ENCODE results near the gene CSNK2A3. TPM values are rescaled to one million over a fixed set of nuclear protein-coding genes. Genes with fewer than 3 reads are reported as not detected.

The CSNK2A3 gene
- total and polyA plus RNA-seq, 2 of the 13 experiments (the other 11 are each of a cell fraction or from before 2014, with no cell fraction given): 1.7 to 3.5 TPM

GRCh38 chr11:11349106-11349825, 3.8 kb downstream of the CSNK2A3 start:
- CTCF ChIA-PET (ENCODE audit: low intra/inter-chr PET ratio, low total read pairs): no interaction called here
- TF ChIP-seq RBM39 (IDR thresholded peaks at IDR 0.05; ENCODE audit: low read depth, low read length, poor library complexity, severe bottlenecking) (no peak), CHCHD3 (CRISPR knock-in tag; IDR thresholded peaks at IDR 0.05) (no peak), ZNF761 (CRISPR knock-in tag; conservative IDR thresholded peaks at IDR 0.05) (no peak), NONO (IDR thresholded peaks at IDR 0.05) (no peak), NONO (CRISPR knock-in tag; conservative IDR thresholded peaks at IDR 0.05) (no peak), ZBTB37 (CRISPR knock-in tag; IDR thresholded peaks at IDR 0.05) (no peak), CCAR2 (optimal IDR thresholded peaks at IDR 0.05; ENCODE audit: low read depth, low read length) (no peak), HNRNPUL1 (IDR thresholded peaks at IDR 0.05; ENCODE audit: low read depth, low read length) (no peak), TP53 (CRISPR knock-in tag; conservative IDR thresholded peaks at IDR 0.05) (no peak), DMAP1 (CRISPR knock-in tag; IDR thresholded peaks at IDR 0.05) (no peak), ZNF558 (CRISPR knock-in tag; IDR thresholded peaks at IDR 0.05; ENCODE audit: borderline replicate concordance) (no peak), MAF1 (CRISPR knock-in tag; IDR thresholded peaks at IDR 0.05; ENCODE audit: borderline replicate concordance) (no peak), SRSF4 (IDR thresholded peaks at IDR 0.05; ENCODE audit: low read depth, low read length, poor library complexity, severe bottlenecking) (no peak), ZNF33B (CRISPR knock-in tag; IDR thresholded peaks at IDR 0.05) (no peak), ZSCAN5A (CRISPR knock-in tag; IDR thresholded peaks at IDR 0.05; ENCODE audit: borderline replicate concordance) (no peak), ZNF205 (CRISPR knock-in tag; IDR thresholded peaks at IDR 0.05) (no peak), JUND (CRISPR knock-in tag; IDR thresholded peaks at IDR 0.05) (no peak)
- TF ChIP-seq, protein P1, sequence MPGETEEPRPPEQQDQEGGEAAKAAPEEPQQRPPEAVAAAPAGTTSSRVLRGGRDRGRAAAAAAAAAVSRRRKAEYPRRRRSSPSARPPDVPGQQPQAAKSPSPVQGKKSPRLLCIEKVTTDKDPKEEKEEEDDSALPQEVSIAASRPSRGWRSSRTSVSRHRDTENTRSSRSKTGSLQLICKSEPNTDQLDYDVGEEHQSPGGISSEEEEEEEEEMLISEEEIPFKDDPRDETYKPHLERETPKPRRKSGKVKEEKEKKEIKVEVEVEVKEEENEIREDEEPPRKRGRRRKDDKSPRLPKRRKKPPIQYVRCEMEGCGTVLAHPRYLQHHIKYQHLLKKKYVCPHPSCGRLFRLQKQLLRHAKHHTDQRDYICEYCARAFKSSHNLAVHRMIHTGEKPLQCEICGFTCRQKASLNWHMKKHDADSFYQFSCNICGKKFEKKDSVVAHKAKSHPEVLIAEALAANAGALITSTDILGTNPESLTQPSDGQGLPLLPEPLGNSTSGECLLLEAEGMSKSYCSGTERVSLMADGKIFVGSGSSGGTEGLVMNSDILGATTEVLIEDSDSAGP (CRISPR knock-in tag; IDR thresholded peaks at IDR 0.05; ENCODE audit: borderline replicate concordance): no peak
- no peak overlapping the region for H3K9ac ChIP-seq (ENCODE audit: insufficient read depth, low read depth, low read length)
- no peak for FAIRE-seq
- no peaks in the 10 kb centered on the region for H3K79me2 ChIP-seq (ENCODE audit: insufficient read depth, low read length)
- H3K36me3 ChIP-seq (replicated peaks in 1 of 2; ENCODE audit: control insufficient read depth in 1 of 2, insufficient read depth in 2 of 2, low read length in 2 of 2): no peaks in the 10 kb centered on the region
- 48% methylated on average over 12 of the region's 12 CpGs for WGBS (ENCODE audit: low lambda C conversion rate)
- ATAC-seq: no peak
- POLR2A ChIA-PET: no interaction called here
- no peaks in the 10 kb centered on the region for H3K9me3 ChIP-seq (ENCODE audit: low read length)
- no peak overlapping the region for H3K27ac ChIP-seq (ENCODE audit: extremely low read length, insufficient read depth, low read length)
- in situ Hi-C loops (cut with HindIII; ENCODE audit: extremely low pct_ligation_motif_present, low pct_unique_long_range_greater_than_20kb) (no loop called here), intact Hi-C loops (cut with micrococcal nuclease; ENCODE audit: unreplicated experiment) (no loop called here)
- H3K4me2 ChIP-seq (ENCODE audit: low read depth, low read length): no peak overlapping the region
- no peaks in the 10 kb centered on the region for H4K20me1 ChIP-seq (ENCODE audit: insufficient read depth, low read length)
- no peak overlapping the region for H2AFZ ChIP-seq (ENCODE audit: low read length)
- no peaks in the 10 kb centered on the region for H3K4me1 ChIP-seq (ENCODE audit: insufficient read depth, low read length)
- BruUV-seq (replicated peaks): no TSS peak
- H3K4me3 ChIP-seq (replicated peaks in 1 of 3; ENCODE audit: insufficient read depth in 1 of 3, low read depth in 2 of 3, low read length in 3 of 3): no peak overlapping the region
- no peak for DNase-seq (ENCODE audit: low spot score)
- peaks cover 4 to 11% of the 10 kb centered on the region in 2 experiments; a peak in 3 of 5 replicates for H3K27me3 ChIP-seq (ENCODE audit: control insufficient read depth in 1 of 2, insufficient read depth in 2 of 2, low read length in 2 of 2)

Data from HepG2 (cell line).